ENCODE data around the gene GRM8.

GRM8 gene

GRCh38 chr7:126957443-126957842, 295.3 kb downstream of the GRM8 start:
- TF ChIP-seq TAF1 (IDR thresholded peaks at IDR 0.05; ENCODE audit: low read depth) (no peak), REST (IDR thresholded peaks at IDR 0.05; ENCODE audit: low read depth) (no peak), EP300 (IDR thresholded peaks at IDR 0.05; ENCODE audit: borderline replicate concordance) (no peak)

GRCh38 chr7:126953461-126953860, 299.3 kb downstream of the GRM8 start:
- TF ChIP-seq CREB1 (IDR thresholded peaks at IDR 0.05; ENCODE audit: low read depth): no peak

- TF ChIP-seq TAF1 (IDR thresholded peaks at IDR 0.05; ENCODE audit: low read depth) (no peak), TEAD4 (IDR thresholded peaks at IDR 0.05) (no peak), EP300 (IDR thresholded peaks at IDR 0.05; ENCODE audit: borderline replicate concordance) (no peak), CEBPB (IDR thresholded peaks at IDR 0.05) (no peak), MAX (IDR thresholded peaks at IDR 0.05) (no peak), YY1 (IDR thresholded peaks at IDR 0.05; ENCODE audit: low read depth) (no peak), USF1 (IDR thresholded peaks at IDR 0.05) (no peak), FOXM1 (IDR thresholded peaks at IDR 0.05; ENCODE audit: borderline replicate concordance, low read depth) (no peak), TCF12 (IDR thresholded peaks at IDR 0.05; ENCODE audit: low read depth) (no peak), EGR1 (IDR thresholded peaks at IDR 0.05) (no peak), REST (IDR thresholded peaks at IDR 0.05; ENCODE audit: low read depth) (no peak), RAD21 (IDR thresholded peaks at IDR 0.05; ENCODE audit: low read depth) (no peak), NFIC (IDR thresholded peaks at IDR 0.05) (no peak), CREB1 (IDR thresholded peaks at IDR 0.05; ENCODE audit: low read depth) (no peak)
Measured at GRCh38 chr7:126948664-126949063, 304.1 kb downstream of the GRM8 start.

GRCh38 chr7:126940723-126941307, 311.9 kb downstream of the GRM8 start:
- no peak for TF ChIP-seq USF1 (IDR thresholded peaks at IDR 0.05)
- TF ChIP-seq MAX (IDR thresholded peaks at IDR 0.05): no peak
- no peak for TF ChIP-seq ZBTB7A (IDR thresholded peaks at IDR 0.05; ENCODE audit: low read depth)
- TF ChIP-seq TAF1 (IDR thresholded peaks at IDR 0.05; ENCODE audit: low read depth): no peak
- no peak for TF ChIP-seq TEAD4 (IDR thresholded peaks at IDR 0.05)
- no peak for TF ChIP-seq TCF12 (IDR thresholded peaks at IDR 0.05; ENCODE audit: low read depth)
- TF ChIP-seq REST (IDR thresholded peaks at IDR 0.05; ENCODE audit: low read depth): no peak
- no peak for TF ChIP-seq CEBPB (IDR thresholded peaks at IDR 0.05)
- no peak for TF ChIP-seq NFIC (IDR thresholded peaks at IDR 0.05)
- no peak for TF ChIP-seq EGR1 (IDR thresholded peaks at IDR 0.05)
- TF ChIP-seq YY1 (IDR thresholded peaks at IDR 0.05; ENCODE audit: low read depth): no peak
- no peak for TF ChIP-seq EP300 (IDR thresholded peaks at IDR 0.05; ENCODE audit: borderline replicate concordance)
- TF ChIP-seq FOXM1 (IDR thresholded peaks at IDR 0.05; ENCODE audit: borderline replicate concordance, low read depth): no peak
- TF ChIP-seq CREB1 (IDR thresholded peaks at IDR 0.05; ENCODE audit: low read depth): no peak
- TF ChIP-seq RAD21 (IDR thresholded peaks at IDR 0.05; ENCODE audit: low read depth): no peak

GRCh38 chr7:126937171-126937570, 315.6 kb downstream of the GRM8 start:
- no peak for TF ChIP-seq REST (IDR thresholded peaks at IDR 0.05; ENCODE audit: low read depth)

Data from Ishikawa (cell line).